GM12892 (cell line): ENCODE data around the gene PASK.

Experiments
- POLR2A ChIP-seq: IDR thresholded peaks from 2 replicates; pipeline ENCODE4 v1.6.1; 2011; ENCODE audit warnings: low read depth, low read length, control low read depth
- TAF1 ChIP-seq: IDR thresholded peaks from 2 replicates; pipeline ENCODE4 v1.6.1; 2011; ENCODE audit warnings: low read depth, mild to moderate bottlenecking, control low read depth, low read length, borderline replicate concordance

- no peak for TF ChIP-seq POLR2A
- TF ChIP-seq TAF1, result no peak
Measured at GRCh38 chr2:241128266-241128665, 21.0 kb downstream of the PASK start.
